Right hindlimb (tissue), 1 donor: ENCODE data around the gene BTK.

Experiments used
- DNase-seq: peaks from one replicate; pipeline ENCODE4 v3.0.0-alpha.2; 2018

BTK gene

DNA sequence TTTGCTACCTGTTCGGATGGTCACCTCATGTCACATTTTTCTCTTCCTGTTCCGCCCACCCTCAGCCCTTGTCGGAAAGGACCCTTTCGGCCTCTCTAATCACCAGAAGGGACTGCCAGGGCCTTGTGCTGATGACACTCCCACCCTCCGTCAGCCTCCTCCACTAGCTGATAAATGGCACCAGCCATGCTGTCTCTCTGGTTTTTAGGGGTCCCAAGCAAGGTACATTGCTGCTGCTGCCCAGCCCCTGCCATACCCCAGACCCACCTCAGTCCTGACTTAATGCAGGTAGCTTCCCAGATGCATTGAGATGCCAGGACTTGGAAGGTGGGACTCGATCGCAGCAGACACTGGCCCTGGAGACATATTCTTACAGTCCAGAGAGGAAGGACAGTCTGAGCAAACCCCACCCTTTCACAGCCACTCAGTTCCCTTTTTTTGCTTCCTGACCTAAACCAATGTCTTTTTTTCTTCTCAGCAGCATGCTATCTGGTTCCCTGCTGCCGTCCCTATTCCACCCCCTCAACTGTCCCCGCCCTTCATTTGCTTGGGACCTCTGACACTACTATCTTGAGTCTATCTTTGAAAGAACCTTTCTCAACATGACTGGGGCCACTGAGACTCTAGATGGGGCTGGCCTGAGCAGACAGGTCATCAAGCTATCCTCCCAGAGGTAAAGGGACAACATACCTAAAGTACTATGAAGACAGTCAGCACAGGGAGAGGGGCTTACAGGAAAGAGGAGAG, at the start of gene BTK:
Gene BTK (minus strand): TSS at position 397 of the 747 bp plus-strand sequence. CDS start 10,907 bp downstream, outside the sequence.
- no peak for DNase-seq

DNA sequence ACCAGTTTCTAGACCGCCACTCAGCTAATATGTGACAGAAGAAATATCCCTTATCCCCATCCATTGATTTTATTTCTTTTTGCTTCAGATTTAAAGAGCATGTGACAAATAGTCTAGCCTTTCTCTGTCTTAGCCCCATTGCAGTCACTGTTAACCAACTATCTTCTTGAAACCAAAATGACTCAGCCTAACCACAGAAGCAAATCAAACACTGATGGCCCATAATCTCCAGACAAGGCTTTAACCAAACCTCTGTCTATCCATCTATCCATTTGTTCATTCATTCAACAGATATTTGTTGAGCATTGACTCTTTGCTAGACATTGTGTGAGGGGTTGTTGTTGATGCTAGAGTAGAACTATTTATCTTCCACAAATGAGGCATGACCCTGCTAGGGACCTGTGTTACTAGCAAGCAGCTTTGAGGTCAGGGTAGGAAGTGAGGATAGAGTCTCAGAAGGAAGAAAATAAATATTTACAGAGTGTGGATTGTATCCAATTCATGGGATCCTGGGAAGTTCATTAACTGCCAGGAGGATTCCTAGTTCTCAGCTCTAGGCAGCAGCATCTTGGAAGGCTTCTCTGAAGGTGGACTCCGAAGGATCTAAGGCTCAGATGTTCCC, 44.6 kb upstream of the BTK start:
- no peak for DNase-seq

DNA sequence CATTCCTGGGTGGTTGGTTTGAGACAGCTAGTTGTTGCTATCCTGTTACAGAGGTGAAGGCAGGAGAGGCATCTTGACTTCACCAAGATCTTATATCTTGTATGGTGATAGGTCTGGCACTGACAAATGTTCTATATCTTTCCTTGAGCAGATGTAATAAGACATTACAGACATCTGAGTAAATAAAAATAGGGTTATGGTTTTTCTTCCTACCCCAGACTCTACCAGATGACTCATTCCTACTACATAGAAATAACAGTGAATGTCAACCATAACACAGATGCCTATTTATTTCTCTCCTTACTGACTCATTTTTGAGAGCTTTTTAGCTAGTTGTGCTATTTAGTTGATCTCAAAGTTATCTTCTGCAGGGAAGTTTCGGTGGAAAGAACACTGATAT, 43.9 kb upstream of the BTK start:
- DNase-seq = no peak

DNA sequence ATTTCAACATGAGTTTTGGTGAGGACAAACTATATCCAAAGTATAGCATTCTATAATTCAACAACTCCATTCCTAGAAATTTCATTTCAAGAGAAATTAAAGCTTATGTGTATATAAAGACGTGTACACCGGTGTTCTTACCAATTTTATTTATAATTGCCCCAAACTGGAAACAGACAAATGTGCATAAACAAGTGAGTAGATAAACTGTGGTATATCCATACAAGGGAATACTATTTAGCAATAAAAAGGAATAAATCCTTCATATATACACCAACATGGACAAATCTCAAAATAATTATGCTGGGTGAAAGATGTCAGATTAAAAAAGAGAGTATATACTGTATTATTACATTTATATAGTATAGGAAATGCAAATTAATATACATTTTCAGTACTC, 42.0 kb upstream of the BTK start:
- DNase-seq = no peak

DNA sequence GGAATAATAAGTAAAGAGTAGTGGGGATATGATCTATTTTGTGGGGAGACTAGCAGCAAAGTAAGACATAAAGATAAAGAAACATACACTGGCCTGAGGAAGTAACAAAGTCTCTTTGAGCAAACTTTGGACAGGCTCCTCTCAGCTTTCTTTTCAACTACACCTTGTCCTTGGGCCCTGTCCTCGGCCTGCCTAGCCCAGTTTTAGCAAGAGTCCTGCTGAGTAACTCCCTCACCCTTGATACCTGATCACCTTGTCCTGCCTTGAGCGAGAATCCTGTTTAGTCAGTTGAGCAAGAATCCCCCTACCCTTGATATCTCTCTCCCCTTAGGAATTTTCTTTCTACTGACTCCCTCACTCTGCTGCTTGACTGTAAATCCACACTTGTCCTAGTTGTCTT, 33.5 kb upstream of the BTK start:
- no peak for DNase-seq

DNA sequence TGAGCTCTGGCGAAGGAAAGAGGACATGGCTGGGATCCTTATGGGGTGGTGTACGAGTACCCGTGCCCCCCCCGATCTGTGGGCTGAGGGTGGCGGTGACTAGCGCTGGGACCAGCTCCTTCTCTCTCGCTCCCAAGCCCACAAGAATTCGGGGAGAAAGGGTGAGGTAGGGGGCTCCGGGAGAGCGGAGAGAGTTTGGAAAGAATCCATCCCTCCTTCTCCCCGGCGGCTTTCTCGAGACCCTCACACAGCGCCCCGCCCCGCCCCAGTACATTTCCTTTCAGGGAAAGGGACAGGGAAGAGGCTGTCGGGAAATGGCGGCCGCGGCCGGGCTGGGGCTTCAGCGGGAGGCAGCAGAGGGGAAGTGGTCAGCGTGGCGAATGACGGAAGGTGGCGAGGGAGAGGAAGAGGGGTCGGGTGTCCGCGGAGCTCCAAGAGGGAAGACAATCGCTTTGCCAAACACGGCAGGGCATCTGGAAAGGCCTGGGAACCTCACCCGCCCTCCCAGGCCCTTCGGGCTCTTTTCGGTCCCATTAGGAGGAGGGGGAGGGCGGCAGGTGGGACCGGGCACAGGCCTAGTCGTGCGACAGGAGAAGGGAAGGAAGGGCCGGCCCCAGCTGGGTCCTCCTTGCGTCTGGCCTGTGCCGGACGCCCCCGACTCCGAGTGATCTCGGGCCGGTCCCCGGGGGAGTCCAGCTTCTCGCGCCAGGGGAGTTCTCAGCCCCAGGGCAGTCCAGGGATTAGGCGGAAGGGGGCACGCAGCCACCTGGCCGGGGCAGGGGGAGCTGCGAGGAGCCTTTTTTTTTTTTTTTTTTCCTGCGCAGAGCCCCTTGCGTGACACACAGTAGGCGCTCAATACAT, 32.2 kb upstream of the BTK start:
- peak; percentile 79 for DNase-seq

DNA sequence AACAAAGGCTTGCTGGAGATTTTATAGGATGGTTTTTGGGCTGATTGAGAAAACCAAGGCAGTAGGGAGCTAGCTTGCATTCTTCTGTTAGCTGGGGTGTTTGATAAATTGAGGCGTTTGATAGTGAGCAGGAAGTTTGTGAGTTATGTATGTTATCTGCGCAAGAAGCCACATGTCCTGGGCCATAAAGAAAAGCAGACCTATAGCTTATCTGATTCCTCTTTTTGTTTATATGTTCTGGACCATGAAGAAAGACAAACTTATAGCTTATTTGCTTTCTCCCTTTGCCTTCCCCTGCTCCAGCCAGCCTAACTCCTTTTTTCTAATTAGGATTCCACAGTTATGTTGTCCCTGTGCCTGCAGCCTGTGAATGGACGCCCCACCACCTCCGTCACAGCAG, 31.2 kb upstream of the BTK start:
- no peak for DNase-seq

DNA sequence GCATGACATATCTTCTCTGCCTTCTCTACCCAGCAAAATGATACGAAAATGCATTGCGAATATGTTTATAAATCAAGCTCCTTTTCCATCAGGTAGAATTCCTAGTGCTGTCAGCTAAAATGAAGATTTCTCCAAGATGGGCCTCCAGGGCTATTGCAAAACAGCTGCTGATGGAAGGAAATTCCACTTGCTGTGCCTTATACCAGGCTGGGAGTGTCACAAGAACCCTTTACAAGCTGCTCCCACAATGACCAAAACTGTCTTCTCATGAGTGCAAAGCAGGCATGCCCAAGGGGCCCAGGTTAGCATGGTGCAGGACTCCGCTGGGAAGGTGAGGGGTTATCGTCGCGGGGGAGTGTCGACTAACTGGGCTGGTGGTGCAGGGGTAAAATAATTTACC, 30.7 kb upstream of the BTK start:
- no peak for DNase-seq

DNA sequence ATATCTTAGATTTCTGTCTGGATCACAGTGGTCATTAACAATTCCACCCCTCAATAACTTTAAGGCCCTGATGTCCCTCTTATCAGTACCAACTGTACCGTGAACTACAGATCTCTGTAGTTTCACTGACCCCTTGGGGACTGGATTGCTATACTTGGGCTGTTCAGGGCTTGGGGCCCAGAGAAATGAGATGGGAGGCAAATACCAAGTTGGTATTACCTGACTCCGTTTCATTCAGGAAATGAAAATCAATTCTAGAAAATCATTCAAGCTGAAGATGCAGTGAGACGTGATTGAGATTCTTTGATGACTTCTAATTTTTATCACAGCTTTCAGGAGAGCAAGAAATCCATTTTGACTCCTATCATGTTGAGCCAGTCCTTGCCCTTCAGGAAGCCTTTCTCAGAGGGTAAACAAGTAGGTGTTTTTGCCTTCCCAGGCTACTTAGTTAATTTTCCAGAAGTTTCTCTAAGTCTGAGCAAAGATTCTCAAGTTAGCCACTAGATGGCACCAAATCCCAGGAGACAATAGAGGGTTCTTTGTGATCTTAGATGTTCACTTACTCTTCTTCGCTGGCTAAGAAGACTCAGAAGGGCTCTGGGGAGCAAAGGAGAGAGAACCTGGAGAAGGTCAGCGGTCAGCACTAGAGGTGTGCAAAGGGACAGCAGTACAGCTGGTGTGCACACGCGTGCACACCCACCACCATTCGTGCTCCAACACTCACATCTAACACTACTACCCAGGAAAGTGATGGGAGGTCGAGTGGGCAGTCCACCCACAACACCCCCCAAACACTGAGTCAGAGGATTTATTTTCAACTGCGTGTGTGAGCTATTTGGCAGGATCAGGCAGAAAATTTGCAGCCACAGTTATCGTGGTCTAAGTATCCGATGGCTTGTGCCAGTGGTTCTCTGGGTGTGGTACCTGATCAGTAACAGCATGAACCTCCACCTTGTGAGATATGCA, 29.5 kb upstream of the BTK start:
- no peak for DNase-seq

DNA sequence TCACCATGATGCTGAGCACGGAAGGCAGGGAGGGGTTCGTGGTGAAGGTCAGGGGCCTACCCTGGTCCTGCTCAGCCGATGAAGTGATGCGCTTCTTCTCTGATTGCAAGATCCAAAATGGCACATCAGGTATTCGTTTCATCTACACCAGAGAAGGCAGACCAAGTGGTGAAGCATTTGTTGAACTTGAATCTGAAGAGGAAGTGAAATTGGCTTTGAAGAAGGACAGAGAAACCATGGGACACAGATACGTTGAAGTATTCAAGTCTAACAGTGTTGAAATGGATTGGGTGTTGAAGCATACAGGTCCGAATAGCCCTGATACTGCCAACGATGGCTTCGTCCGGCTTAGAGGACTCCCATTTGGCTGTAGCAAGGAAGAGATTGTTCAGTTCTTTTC, 26.0 kb upstream of the BTK start:
- DNase-seq = no peak

DNA sequence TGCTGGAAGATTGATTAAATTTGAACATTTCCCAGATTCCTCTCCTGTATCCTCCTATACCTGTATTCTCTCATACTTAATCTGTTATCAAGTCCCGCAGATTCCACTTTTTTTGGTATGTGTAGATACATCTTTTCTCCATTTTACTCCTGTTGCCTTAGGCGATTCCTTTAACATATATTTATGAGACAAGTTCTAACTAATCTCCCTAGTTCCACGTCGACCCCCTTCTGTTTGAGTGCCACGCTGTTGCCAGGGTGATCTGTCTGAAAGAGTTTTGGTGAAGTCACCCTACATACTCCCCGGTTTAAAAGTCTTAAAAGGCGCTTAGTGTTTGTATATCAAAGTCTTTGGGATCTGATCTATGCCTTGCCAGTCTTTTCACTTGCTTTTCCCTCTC, 24.5 kb upstream of the BTK start:
- no peak for DNase-seq

DNA sequence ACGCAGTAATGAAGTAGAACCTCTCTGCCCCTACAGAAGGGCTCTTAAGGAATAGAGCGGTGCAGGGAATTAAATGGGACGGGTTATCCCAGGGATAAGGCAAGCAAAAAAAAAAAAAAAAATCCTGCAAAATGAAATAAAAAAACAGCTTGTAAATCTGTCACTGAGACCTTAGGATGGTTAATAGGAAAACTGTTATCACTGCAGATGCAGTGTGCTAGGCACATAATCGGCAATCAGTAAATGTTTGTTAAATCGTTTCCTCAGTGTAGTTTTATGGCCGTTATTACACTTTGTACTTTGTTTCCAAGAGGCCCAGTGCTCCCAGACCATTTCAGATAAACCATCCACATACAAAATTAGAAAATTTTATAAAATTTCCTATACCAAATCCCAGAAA, 23.1 kb upstream of the BTK start:
- no peak for DNase-seq

DNA sequence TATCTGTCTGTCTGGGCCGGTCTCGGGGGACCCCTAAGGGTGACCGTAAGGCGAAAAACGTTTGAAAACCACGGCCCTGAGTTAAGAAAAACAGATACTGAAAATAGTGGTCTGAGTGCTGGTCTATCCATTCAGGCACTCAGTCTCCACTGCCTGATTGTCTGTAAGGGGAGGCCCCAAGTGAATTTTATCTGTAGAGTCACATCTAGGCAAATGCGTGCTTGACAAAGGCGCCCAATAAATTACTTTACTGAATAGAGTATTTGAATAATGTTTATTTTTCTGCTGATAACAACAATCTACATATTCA, 22.5 kb upstream of the BTK start:
- no peak for DNase-seq

DNA sequence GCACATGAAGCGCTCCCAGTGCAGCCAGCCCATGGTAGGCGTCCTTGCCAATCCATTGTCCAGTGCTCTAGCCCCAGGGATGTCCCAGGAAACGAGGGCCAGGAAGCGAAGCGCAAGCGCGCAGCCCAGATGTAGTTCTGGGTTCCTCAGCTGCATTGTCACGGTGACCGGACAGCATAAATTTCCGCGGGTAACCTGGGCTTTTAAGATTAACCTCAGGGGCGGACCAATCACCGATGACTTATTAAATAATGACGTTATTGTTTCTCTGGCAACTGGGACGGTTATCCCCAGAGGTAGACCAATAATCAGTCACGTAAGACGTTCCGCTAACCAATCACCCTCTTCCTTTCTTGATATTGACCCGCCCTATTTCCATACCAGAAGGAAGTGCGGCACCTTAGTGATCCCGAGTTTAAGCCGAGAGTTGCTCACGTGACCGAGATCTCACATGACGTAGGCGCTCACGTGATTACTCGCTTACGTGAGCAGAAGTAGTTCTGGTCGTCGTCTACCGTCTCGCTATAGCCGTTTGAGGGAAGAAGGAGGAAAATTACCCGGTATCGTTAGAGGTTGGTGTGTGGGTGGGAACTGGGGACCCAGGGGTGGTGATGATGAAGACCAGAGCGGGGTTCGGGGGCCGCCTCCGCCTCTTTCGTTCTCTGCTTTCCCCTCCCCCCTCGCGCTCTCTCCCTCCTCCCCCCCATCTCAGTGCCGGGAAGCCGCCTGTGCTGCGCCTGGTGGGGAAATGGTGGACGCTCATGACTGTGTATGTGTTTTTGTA, 21.9 kb upstream of the BTK start, which contains the start of the genes GLA and HNRNPH2:
Gene GLA (minus strand): TSS at position 178 of the 784 bp plus-strand sequence. CDS start 22 bp downstream, at position 156.
Gene HNRNPH2 (plus strand): TSS at position 475 of the 784 bp plus-strand sequence. CDS start 3,767 bp downstream, outside the sequence.
- DNase-seq = peak; percentile 93

DNA sequence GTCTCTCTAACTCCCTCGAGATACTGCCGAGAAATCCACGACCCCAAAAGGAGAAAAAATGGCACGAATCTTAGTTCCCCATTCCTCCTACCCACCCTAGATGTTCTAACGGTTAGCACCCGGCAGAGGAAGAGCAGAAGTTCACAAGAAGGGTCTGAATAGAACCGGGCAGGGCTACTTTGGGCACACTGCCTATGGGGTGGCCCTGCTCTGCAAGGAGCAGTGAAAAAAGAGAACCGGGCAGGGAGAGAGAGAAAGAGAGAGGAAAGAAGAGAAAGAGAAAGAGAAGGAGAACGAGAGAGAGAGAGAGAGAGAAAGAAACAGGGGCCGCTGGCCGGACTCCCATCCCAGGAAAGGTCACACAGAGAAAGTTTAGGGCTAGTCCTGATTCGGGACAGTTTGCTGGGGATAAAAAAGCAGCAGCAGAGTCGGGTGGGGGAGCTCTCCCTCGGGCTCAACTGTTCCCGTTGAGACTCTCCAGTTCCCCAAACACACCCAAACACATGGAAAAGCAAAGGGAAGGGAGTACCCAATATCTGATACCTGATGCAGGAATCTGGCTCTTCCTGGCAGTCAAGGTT, 21.3 kb upstream of the BTK start:
- peak; percentile 20 for DNase-seq

DNA sequence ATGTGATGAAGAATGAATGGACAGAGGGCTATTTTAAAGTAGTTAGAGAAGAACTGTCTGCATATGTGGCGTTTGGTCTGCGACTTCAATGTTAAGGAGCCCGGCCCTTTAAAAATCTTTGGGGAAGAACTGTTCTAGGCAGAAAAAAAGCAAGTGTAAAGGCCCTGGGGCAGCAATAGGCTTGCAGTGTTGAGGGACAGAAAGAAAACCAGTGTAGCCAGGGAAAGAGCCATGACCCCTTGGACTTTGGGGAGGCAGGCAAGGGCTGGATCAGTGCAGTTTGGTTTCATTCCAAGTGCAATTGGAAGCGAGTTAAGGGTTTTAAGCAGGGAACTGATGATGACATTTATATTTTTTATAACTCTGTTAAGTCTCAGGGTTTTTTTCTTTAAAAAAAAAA, 13.8 kb upstream of the BTK start:
- no peak for DNase-seq

DNA sequence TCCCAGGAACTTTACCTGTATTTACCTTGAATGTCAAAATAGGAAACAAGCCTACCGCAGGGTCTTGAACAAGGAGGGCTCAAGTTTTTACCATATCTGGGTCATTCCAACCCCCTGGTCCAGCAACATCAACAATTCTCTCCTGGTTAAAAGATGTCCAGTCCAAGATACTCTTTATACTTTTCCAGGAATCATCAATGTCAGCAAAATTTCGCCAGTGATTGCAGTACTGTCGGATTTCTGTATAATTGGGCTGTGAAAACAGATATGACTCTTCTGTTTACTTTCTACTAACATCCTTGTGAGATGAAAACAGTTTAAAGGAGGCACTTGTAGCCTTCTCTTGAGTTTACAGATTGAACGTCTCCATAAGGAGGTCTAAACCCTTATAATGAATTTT, 12.7 kb upstream of the BTK start:
- DNase-seq = no peak

DNA sequence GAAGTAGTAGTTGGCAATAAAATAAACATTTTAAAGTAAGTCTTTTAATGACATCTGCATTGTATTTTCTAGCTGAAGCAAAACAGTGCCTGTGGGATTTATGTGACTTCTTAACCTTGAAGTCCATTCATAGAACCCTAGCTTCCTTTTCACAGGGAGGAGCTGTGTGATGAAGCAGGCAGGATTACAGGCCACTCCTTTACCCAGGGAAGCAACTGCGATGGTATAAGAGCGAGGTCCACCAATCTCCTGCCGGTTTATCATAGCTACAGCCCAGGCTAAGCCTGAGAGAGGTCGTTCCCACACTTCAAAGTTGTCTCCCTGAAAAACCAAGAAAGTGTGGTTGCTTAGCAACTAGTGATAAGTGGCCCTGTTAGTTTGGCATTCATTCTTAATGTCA, 11.8 kb upstream of the BTK start:
- DNase-seq = no peak

DNA sequence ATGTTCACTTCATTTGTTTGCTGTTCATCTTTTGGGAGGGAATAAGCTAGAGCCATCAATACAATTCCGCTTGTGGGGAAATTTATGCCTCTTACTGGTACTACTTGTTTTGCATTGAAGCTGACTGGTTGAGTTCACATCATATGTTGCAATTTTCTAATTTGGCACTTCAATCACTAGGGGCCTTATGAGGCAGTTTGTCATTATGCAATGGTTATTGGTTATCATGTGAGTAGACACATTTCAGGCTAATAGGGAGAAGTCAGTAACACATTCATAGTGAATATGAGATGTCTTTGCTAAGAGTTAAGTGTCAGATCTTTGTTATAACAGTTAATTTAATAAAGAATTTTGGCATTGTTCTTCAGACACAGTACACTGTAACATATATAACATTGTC, 9.8 kb upstream of the BTK start:
- DNase-seq = no peak

DNA sequence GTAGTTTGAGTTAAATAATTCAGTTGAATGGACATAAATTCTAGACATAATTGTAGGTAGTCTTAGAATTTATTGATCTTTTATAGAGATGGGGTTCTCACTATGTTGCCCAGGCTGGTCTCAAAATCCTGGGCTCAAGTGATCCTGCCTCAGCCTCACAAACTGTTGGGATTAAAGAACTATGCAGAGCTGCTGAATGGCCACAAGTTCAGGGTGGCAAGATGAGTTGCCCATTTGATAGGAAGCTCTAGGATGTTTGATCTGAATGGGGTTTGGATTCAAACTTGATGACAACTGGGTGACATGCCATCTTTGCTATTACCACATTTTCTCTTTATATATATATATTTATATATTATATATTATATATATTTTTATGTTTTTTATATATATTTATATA, 8.4 kb upstream of the BTK start:
- DNase-seq = no peak
